Liver (tissue), 9 donors: ENCODE results near the gene HRH4. TPM values are rescaled to one million over a fixed set of nuclear protein-coding genes. Genes with fewer than 3 reads are reported as not detected.

Source experiments
- DNase-seq: peaks from one replicate; pipeline ENCODE4 v3.0.0-alpha.2; 2017; ENCODE audit warnings: low spot score
- H3K27ac ChIP-seq, 2 donors: one replicate each; pipeline ENCODE4 v1.7.0; 2013; ENCODE audit warnings: inconsistent platforms in 2 of 2, low read length in 2 of 2, control low read depth in 1 of 2, low read depth in 1 of 2, mild to moderate bottlenecking in 1 of 2
- H3K27me3 ChIP-seq, 4 donors: one replicate each; pipeline versions ENCODE4 v1.6.1 to v1.7.0; 2013; ENCODE audit warnings: low read length in 3 of 4, inconsistent platforms in 1 of 4, mild to moderate bottlenecking in 1 of 4, moderate library complexity in 1 of 4; ENCODE audit not compliant: control insufficient read depth in 4 of 4, insufficient read depth in 4 of 4
- H3K36me3 ChIP-seq, 4 donors: one replicate each; pipeline versions ENCODE4 v1.6.1 to v1.7.0; 2013; ENCODE audit warnings: low read length in 3 of 4, mild to moderate bottlenecking in 3 of 4, low read depth in 1 of 4, moderate library complexity in 1 of 4; ENCODE audit not compliant: control insufficient read depth in 4 of 4, insufficient read depth in 3 of 4
- H3K4me1 ChIP-seq, 4 donors: one replicate each; pipeline versions ENCODE4 v1.6.1 to v1.7.0; 2013; ENCODE audit warnings: low read length in 3 of 4, mild to moderate bottlenecking in 3 of 4, moderate library complexity in 1 of 4; ENCODE audit not compliant: control insufficient read depth in 4 of 4, insufficient read depth in 4 of 4
- H3K4me3 ChIP-seq, 3 donors: one replicate each; pipeline versions ENCODE4 v1.6.1 to v1.7.0; 2013; ENCODE audit warnings: low read length in 3 of 3, control low read depth in 1 of 3, low read depth in 1 of 3, mild to moderate bottlenecking in 1 of 3
- H3K9ac ChIP-seq, 2 donors: one replicate each; pipeline ENCODE4 v1.7.0; 2013; ENCODE audit warnings: low read length in 2 of 2, mild to moderate bottlenecking in 2 of 2, moderate library complexity in 2 of 2, control low read depth in 1 of 2, low read depth in 1 of 2
- H3K9me3 ChIP-seq, 4 donors: one replicate each; pipeline versions ENCODE4 v1.6.1 to v1.7.0; 2013; ENCODE audit warnings: low read length in 3 of 4; ENCODE audit not compliant: control insufficient read depth in 4 of 4
- ATF3 ChIP-seq: IDR thresholded peaks from 2 replicates; pipeline ENCODE4 v1.6.1; 2016; ENCODE audit warnings: antibody characterized with exemption
- CTCF ChIP-seq: fragments of 150-350 bp; IDR thresholded peaks from 2 replicates; pipeline ENCODE4 v1.5.1; 2017; ENCODE audit warnings: improper control_type of control experiment, low read depth, low read length; ENCODE audit not compliant: missing input control
- EGR1 ChIP-seq, 2 donors: IDR thresholded peaks; 2 replicates each; pipeline ENCODE4 v1.6.1; 2016 to 2018; ENCODE audit warnings: antibody characterized with exemption in 2 of 2, low read depth in 2 of 2
- FOXA2 ChIP-seq: IDR thresholded peaks from 2 replicates; pipeline ENCODE4 v1.6.1; 2016; ENCODE audit warnings: antibody characterized with exemption
- GABPA ChIP-seq, 2 donors: IDR thresholded peaks in 1 of 2; conservative IDR thresholded peaks in 1 of 2; 2 replicates each; pipeline ENCODE4 v1.6.1; 2016; ENCODE audit warnings: antibody characterized with exemption in 2 of 2, mild to moderate bottlenecking in 1 of 2, moderate library complexity in 1 of 2
- HNF4A ChIP-seq, 2 donors: conservative IDR thresholded peaks; 2 replicates each; pipeline ENCODE4 v1.6.1; 2016; ENCODE audit warnings: antibody characterized with exemption in 2 of 2, mild to moderate bottlenecking in 2 of 2
- JUND ChIP-seq, 2 donors: IDR thresholded peaks; 2 replicates each; pipeline ENCODE4 v1.6.1; 2016; ENCODE audit warnings: antibody characterized with exemption in 2 of 2
- NR2F2 ChIP-seq: IDR thresholded peaks from 2 replicates; pipeline ENCODE4 v1.6.1; 2016; ENCODE audit warnings: antibody characterized with exemption
- RAD21 ChIP-seq, 2 donors: IDR thresholded peaks; 2 replicates each; pipeline ENCODE4 v1.6.1; 2016; ENCODE audit warnings: antibody characterized with exemption in 2 of 2, mild to moderate bottlenecking in 2 of 2
- REST ChIP-seq: IDR thresholded peaks from 2 replicates; pipeline ENCODE4 v1.6.1; 2016; ENCODE audit warnings: antibody characterized with exemption, mild to moderate bottlenecking
- RXRA ChIP-seq, 2 donors: IDR thresholded peaks; 2 replicates each; pipeline ENCODE4 v1.6.1; 2017 to 2018; ENCODE audit warnings: antibody characterized with exemption in 2 of 2, mild to moderate bottlenecking in 1 of 2
- SP1 ChIP-seq: IDR thresholded peaks from 2 replicates; pipeline ENCODE4 v1.6.1; 2018; ENCODE audit warnings: antibody characterized with exemption, mild to moderate bottlenecking
- TAF1 ChIP-seq: conservative IDR thresholded peaks from 2 replicates; pipeline ENCODE4 v1.6.1; 2016; ENCODE audit warnings: antibody characterized with exemption, mild to moderate bottlenecking
- ZBTB33 ChIP-seq: IDR thresholded peaks from 2 replicates; pipeline ENCODE4 v1.6.1; 2016; ENCODE audit warnings: antibody characterized with exemption
- WGBS: extraction: QIAGEN DNeasy Blood & Tissue Kit; methylation state at CpG from one replicate; pipeline ENCODE4 v1.1.7; 2013; 5-methylcytosine and 5-hydroxymethylcytosine counted together
- polyA plus RNA-seq, 2 donors: library from polyadenylated mRNA; stranded (reverse) in 1 of 2; unstranded in 1 of 2; fragments of 200-250 nt in 1 of 2; fragments of >200 nt in 1 of 2; fragmentation: Nextera tagmentation in 1 of 2; extraction: Ambion mirVana in 1 of 2; gene quantifications; one replicate each; pipeline versions ENCODE4 v1.2.1 to v1.2.3, GENCODE V29; 2013 to 2015
- total RNA-seq, 2 donors: library from RNA; depleted of rRNA; stranded (reverse); fragments of >200 nt; gene quantifications; one replicate each; pipeline ENCODE4 v1.2.3, GENCODE V29; 2014
- donor health status: healthy.
- donor health status: healthy.
- donor health status: healthy.
- donor health status: healthy.
- donor health status: healthy.

The HRH4 gene
- total and polyA plus RNA-seq, 4 donors, result 0.02 to 0.19 (median 0.17) TPM; not detected in 1

DNA sequence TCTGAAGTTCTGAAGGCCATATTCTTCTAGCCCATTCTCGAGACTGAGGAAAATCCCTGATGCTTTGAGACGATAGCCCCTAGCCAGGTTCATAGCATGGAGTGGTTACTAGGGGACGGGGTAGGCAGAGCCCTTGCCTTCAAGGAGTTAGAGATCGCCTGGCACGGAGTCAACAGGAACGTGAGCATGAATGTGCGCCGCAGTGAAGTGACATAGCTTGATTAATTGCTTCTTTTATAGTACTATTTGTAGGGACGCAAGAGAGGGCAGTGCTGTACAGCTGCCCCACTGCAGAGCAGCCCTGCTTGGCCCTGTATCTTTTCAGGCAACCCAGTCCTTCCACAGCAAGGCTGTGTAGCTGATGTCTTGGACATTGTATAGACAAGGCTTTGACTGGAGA is 26.2 kb downstream of the HRH4 start:
- no peak overlapping the region for H3K27ac ChIP-seq
- no peak for DNase-seq

DNA sequence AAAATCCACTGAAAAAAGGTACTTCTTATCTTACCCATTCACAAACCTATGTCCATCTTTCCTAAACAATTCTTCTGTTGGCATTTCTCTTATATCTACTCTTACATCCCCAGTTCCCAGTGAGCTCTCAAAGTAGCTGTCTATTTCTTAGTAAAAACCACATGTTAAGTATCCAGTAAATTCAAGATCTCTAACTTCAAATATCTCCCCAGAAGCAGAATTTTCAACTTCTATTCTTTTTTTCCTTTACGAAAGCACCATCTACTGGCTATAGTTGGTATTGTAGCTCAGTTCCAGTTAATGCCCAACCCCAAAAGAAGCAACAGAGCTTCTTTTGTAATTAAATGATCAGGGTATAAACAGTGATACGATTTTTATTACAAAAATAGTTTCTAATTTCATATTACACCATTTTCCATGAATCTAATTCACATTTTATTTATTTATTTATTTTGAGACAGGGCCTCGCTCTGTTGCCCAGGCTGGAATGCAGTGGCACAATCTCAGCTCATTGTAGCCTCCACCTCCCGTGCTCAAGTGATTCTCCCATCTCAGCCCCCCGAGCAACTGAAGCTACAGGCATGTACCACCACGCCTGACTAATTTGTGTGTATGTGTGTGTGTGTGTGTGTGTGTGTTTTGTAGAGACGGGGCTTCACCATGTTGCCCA is 28.5 kb downstream of the HRH4 start:
- H3K27ac ChIP-seq, result no peak overlapping the region
- TF ChIP-seq RAD21 (IDR thresholded peaks at IDR 0.05) (peak; percentile 85 to 86), EGR1 (IDR thresholded peaks at IDR 0.05; ENCODE audit: low read depth in 2 of 2) (no peak), CTCF (peak; percentile 84)
- peaks cover 0 to 7% (median 0%) of the 10 kb centered on the region in 4 donors for H3K4me1 ChIP-seq
- DNase-seq, result no peak
- H3K9ac ChIP-seq, result no peak overlapping the region
- H3K27me3 ChIP-seq, result no peaks in the 10 kb centered on the region
- no peaks in the 10 kb centered on the region for H3K36me3 ChIP-seq
- no peak overlapping the region for H3K4me3 ChIP-seq
- 39% methylated on average over 7 of the region's 7 CpGs for WGBS
- H3K9me3 ChIP-seq, result peaks cover 0 to 6% (median 0%) of the 10 kb centered on the region in 4 donors

More for the DNA sequence above, 26.2 kb downstream of the HRH4 start:
- H3K27me3 ChIP-seq, result no peaks in the 10 kb centered on the region
- TF ChIP-seq RXRA (IDR thresholded peaks at IDR 0.05), result no peak
- H3K4me1 ChIP-seq, result peaks cover 0 to 7% (median 0%) of the 10 kb centered on the region in 4 donors
- no peaks in the 10 kb centered on the region for H3K36me3 ChIP-seq
- no peak overlapping the region for H3K4me3 ChIP-seq
- H3K9me3 ChIP-seq, result no peaks in the 10 kb centered on the region
- H3K9ac ChIP-seq, result no peak overlapping the region
- WGBS, result 71% methylated on average over 9 of the region's 9 CpGs

DNA sequence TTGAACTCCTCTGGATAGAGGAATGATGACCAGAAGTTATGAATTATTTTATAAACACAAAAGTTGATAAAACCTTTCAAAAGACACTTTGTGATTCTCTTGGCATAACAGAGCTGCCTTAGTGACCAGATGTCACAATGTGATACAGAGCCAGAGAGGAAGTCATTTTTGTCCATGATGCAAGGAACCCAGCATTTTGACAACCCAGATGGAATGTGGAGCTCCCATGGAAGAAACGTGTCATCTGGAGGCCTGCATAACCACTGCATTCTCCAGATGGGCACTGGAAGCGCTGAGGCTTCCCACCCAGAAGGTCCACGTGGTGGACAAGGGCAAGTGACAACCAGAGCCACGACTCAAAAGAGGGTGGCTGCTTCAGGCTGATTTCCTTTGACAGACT is 30.1 kb downstream of the HRH4 start:
- no peaks in the 10 kb centered on the region for H3K36me3 ChIP-seq
- H3K4me3 ChIP-seq, result no peak overlapping the region
- 56% methylated on average over 4 of the region's 4 CpGs for WGBS
- no peak overlapping the region for H3K27ac ChIP-seq
- DNase-seq, result no peak
- peaks cover 0 to 2% (median 0%) of the 10 kb centered on the region in 4 donors for H3K27me3 ChIP-seq
- peaks cover 0 to 7% (median 0%) of the 10 kb centered on the region in 4 donors for H3K9me3 ChIP-seq
- TF ChIP-seq HNF4A (conservative IDR thresholded peaks at IDR 0.05) (no peak), TAF1 (no peak), ZBTB33 (no peak), EGR1 (IDR thresholded peaks at IDR 0.05; ENCODE audit: low read depth in 2 of 2) (no peak), GABPA (IDR thresholded peaks at IDR 0.05 in 1 of 2, conservative IDR thresholded peaks at IDR 0.05 in 1 of 2) (no peak), REST (no peak), FOXA2 (no peak), SP1 (no peak), JUND (IDR thresholded peaks at IDR 0.05) (no peak), ATF3 (no peak), NR2F2 (no peak)
- no peak overlapping the region for H3K9ac ChIP-seq
- peaks cover 0 to 7% (median 0%) of the 10 kb centered on the region in 4 donors for H3K4me1 ChIP-seq
